CD14-positive monocyte (primary cell): ENCODE data around the gene SLX9. TPM values are rescaled to one million over a fixed set of nuclear protein-coding genes. Genes with fewer than 3 reads are reported as not detected.

ENCODE experiments used
- DNase-seq, 3 donors: peaks; one replicate each; pipeline ENCODE4 v3.0.0-alpha.2; 2011 to 2022
- H2AFZ ChIP-seq: 2 replicates; pipeline ENCODE4 v1.6.0; 2012; ENCODE audit warnings: mild to moderate bottlenecking, low read depth, low read length, inconsistent platforms; ENCODE audit not compliant: insufficient read depth, poor library complexity, severe bottlenecking
- H3K27ac ChIP-seq, 2 donors: 1 replicate in 1 of 2; 2 replicates in 1 of 2; pipeline ENCODE4 v1.5.1; 2012 to 2013; ENCODE audit warnings: low read length in 2 of 2, control low read depth in 1 of 2, inconsistent platforms in 1 of 2, low read depth in 1 of 2, mild to moderate bottlenecking in 1 of 2
- H3K27me3 ChIP-seq, 2 donors: one replicate each; pipeline versions ENCODE4 v1.6.0 to v1.6.1; 2011 to 2013; ENCODE audit warnings: low read length in 2 of 2; ENCODE audit not compliant: control insufficient read depth in 2 of 2, insufficient read depth in 2 of 2
- H3K36me3 ChIP-seq, 2 donors: replicated peaks in 1 of 2; 1 replicate in 1 of 2; 2 replicates in 1 of 2; pipeline versions ENCODE4 v1.5.1 to v1.6.1; 2012 to 2013; ENCODE audit warnings: low read length in 2 of 2, control low read depth in 1 of 2, inconsistent platforms in 1 of 2, mild to moderate bottlenecking in 1 of 2; ENCODE audit not compliant: insufficient read depth in 2 of 2, control insufficient read depth in 1 of 2
- H3K4me1 ChIP-seq, 2 donors: 1 replicate in 1 of 2; 2 replicates in 1 of 2; pipeline versions ENCODE4 v1.5.1 to v1.6.1; 2012 to 2013; ENCODE audit warnings: low read length in 2 of 2, control low read depth in 1 of 2, inconsistent platforms in 1 of 2, mild to moderate bottlenecking in 1 of 2, moderate library complexity in 1 of 2; ENCODE audit not compliant: insufficient read depth in 2 of 2, control insufficient read depth in 1 of 2
- H3K4me2 ChIP-seq: replicated peaks from 2 replicates; pipeline ENCODE3; 2012; ENCODE audit warnings: low read length, moderate library complexity, mild to moderate bottlenecking; ENCODE audit not compliant: poor library complexity, severe bottlenecking; ENCODE audit errors: extremely low read depth
- H3K4me3 ChIP-seq, 3 experiments: fragments of 200-600 bp in 1 of 3; sonication (generic) in 1 of 3; replicated peaks in 1 of 3; 1 replicate in 2 of 3; 2 replicates in 1 of 3; pipeline ENCODE4 v1.5.1; 2011 to 2013; ENCODE audit warnings: low read length in 3 of 3, mild to moderate bottlenecking in 3 of 3, control low read depth in 2 of 3, low read depth in 2 of 3, inconsistent platforms in 1 of 3, moderate library complexity in 1 of 3
- H3K79me2 ChIP-seq: 2 replicates; pipeline ENCODE4 v1.6.0; 2012; ENCODE audit warnings: mild to moderate bottlenecking, control low read depth, inconsistent platforms, low read length, moderate library complexity; ENCODE audit not compliant: insufficient read depth
- H3K9ac ChIP-seq: 2 replicates; pipeline ENCODE4 v1.6.0; 2017; ENCODE audit warnings: low read length, mild to moderate bottlenecking; ENCODE audit not compliant: insufficient read depth, poor library complexity, severe bottlenecking
- H3K9me3 ChIP-seq, 2 donors: replicated peaks in 1 of 2; 1 replicate in 1 of 2; 2 replicates in 1 of 2; pipeline versions ENCODE4 v1.5.1 to v1.6.1; 2012 to 2013; ENCODE audit warnings: low read length in 2 of 2, control low read depth in 1 of 2; ENCODE audit not compliant: control insufficient read depth in 1 of 2, insufficient read depth in 1 of 2
- H4K20me1 ChIP-seq: 2 replicates; pipeline ENCODE4 v1.6.0; 2012; ENCODE audit warnings: mild to moderate bottlenecking, low read length, control low read depth, moderate library complexity; ENCODE audit not compliant: insufficient read depth
- H3K27ac Mint-ChIP-seq, 7 donors: one replicate each; pipeline ENCODE4 v1.8.0; 2020; ENCODE audit warnings: mild to moderate bottlenecking in 7 of 7, mixed read lengths in 7 of 7, moderate library complexity in 6 of 7, inconsistent platforms in 2 of 7
- H3K27me3 Mint-ChIP-seq, 3 donors: one replicate each; pipeline ENCODE4 v1.8.0; 2021 to 2022; ENCODE audit warnings: low read depth in 3 of 3, mild to moderate bottlenecking in 3 of 3, mixed read lengths in 3 of 3, moderate library complexity in 3 of 3, inconsistent platforms in 1 of 3
- H3K36me3 Mint-ChIP-seq, 2 donors: one replicate each; pipeline ENCODE4 v1.8.0; 2020; ENCODE audit warnings: mixed read lengths in 2 of 2, inconsistent platforms in 1 of 2, mild to moderate bottlenecking in 1 of 2
- H3K4me1 Mint-ChIP-seq: one replicate; pipeline ENCODE4 v1.8.0; 2020; ENCODE audit warnings: mild to moderate bottlenecking, mixed read lengths
- H3K4me3 Mint-ChIP-seq, 2 donors: one replicate each; pipeline ENCODE4 v1.8.0; 2020; ENCODE audit warnings: mild to moderate bottlenecking in 2 of 2, mixed read lengths in 2 of 2, moderate library complexity in 1 of 2
- H3K9me3 Mint-ChIP-seq, 7 donors: one replicate each; pipeline ENCODE4 v1.8.0; 2020 to 2022; ENCODE audit warnings: mixed read lengths in 7 of 7, mild to moderate bottlenecking in 6 of 7, moderate library complexity in 6 of 7, inconsistent platforms in 2 of 7
- CTCF ChIP-seq: fragments of 200-600 bp; IDR thresholded peaks from one replicate; pipeline ENCODE4 v1.8.0; 2022; ENCODE audit warnings: antibody characterized with exemption, mild to moderate bottlenecking
- WGBS: methylation state at CpG from one replicate; pipeline ENCODE4 v1.1.5; 2013; ENCODE audit warnings: missing lambda C conversion rate; ENCODE audit not compliant: insufficient coverage; 5-methylcytosine and 5-hydroxymethylcytosine counted together
- intact Hi-C, 2 donors: fragments of 100-400 bp; cut with micrococcal nuclease; formaldehyde crosslinking; loops; one replicate each; pipeline versions ENCODE4 v1.15.0 to v1.15.1; 2023
- polyA plus RNA-seq, 3 donors: library from polyadenylated mRNA; depleted of rRNA in 1 of 3; unstranded in 2 of 3; stranded (reverse) in 1 of 3; fragments of 300-500 nt in 2 of 3; fragments of >200 nt in 1 of 3; fragmentation: Illumina TruSeq in 2 of 3; gene quantifications; 1 replicate in 2 of 3; 2 replicates in 1 of 3; pipeline ENCODE4 v1.2.3, GENCODE V29; 2012 to 2021

The SLX9 gene
- polyA plus RNA-seq, 3 donors: 7.5 to 9.0 (median 9.0) TPM

- WGBS: 46% methylated on average over 3 of the region's 8 CpGs
- no peak for DNase-seq
- peaks cover 0 to 7% (median 3%) of the 10 kb centered on the region in 3 donors for H3K27me3 Mint-ChIP-seq
- no peak overlapping the region for H3K4me3 Mint-ChIP-seq
- H4K20me1 ChIP-seq: no peaks in the 10 kb centered on the region
- intact Hi-C loops: no loop called here
- H2AFZ ChIP-seq: no peak overlapping the region
- no peaks in the 10 kb centered on the region for H3K4me1 Mint-ChIP-seq
- H3K9ac ChIP-seq: no peak overlapping the region
- no peak overlapping the region for H3K4me2 ChIP-seq
- no peaks in the 10 kb centered on the region for H3K36me3 ChIP-seq
- no peak overlapping the region for H3K4me3 ChIP-seq
- H3K27me3 ChIP-seq: no peaks in the 10 kb centered on the region
- H3K27ac ChIP-seq: no peak overlapping the region
- no peak for TF ChIP-seq CTCF
- H3K79me2 ChIP-seq: no peaks in the 10 kb centered on the region
- no peaks in the 10 kb centered on the region for H3K4me1 ChIP-seq
- no peak overlapping the region for H3K27ac Mint-ChIP-seq
- no peaks in the 10 kb centered on the region for H3K9me3 Mint-ChIP-seq
- no peaks in the 10 kb centered on the region for H3K9me3 ChIP-seq
- no peaks in the 10 kb centered on the region for H3K36me3 Mint-ChIP-seq
These were observed 49.7 kb downstream of the SLX9 start for GRCh38 chr21:44989537-44989886.

DNA sequence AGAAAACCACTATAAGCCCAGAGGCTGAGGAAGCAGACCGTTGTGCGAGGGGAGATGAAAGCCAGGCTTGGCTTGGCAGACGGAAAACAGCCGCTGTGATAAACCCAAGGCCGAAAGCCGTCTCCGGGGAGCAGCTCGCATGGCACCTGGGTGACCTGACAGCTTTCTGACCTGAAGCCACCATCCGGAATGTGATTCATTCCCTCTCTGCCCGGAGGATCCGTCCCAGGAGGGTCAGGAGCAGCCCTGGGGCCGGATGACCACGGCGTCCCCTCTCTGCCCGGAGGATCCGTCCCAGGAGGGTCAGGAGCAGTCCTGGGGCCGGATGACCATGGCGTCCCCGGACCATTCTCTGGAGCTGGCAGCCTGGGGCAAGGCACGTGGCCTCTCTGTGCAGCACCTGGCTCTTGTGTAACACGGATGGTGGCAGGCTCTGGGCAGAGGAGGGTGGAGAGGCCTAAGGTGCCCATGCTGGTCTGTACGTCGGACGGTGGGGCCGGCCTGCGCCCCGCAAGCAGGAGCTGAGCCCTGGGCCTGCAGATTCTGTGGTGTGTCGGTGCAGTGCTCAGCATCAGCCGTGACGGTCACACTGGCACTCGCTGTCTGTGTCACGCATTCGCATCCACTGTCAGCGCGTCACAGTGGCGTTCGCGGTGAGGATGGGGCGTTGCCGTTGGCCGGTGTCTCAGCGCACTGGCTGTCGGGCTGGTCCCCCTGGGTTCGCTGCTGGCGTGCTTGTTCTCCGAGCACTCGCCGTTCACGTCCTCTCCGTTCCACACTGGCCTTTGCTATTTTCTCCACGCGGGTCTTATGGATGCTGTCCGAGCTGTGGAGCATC is 50.3 kb downstream of the SLX9 start:
- H3K27ac ChIP-seq: no peak overlapping the region
- H3K4me3 ChIP-seq: no peak overlapping the region
- 96% methylated on average over 49 of the region's 53 CpGs for WGBS
- H3K4me1 ChIP-seq: no peaks in the 10 kb centered on the region
- H3K36me3 Mint-ChIP-seq: no peaks in the 10 kb centered on the region
- no peaks in the 10 kb centered on the region for H3K4me1 Mint-ChIP-seq
- H3K27ac Mint-ChIP-seq: no peak overlapping the region
- H3K9me3 ChIP-seq: no peaks in the 10 kb centered on the region
- no peak for DNase-seq
- no peak overlapping the region for H3K4me2 ChIP-seq
- no peak overlapping the region for H3K9ac ChIP-seq
- H3K79me2 ChIP-seq: no peaks in the 10 kb centered on the region
- peaks cover 0 to 7% (median 0%) of the 10 kb centered on the region in 3 donors for H3K27me3 Mint-ChIP-seq
- no peaks in the 10 kb centered on the region for H4K20me1 ChIP-seq
- no peak overlapping the region for H2AFZ ChIP-seq
- no peaks in the 10 kb centered on the region for H3K36me3 ChIP-seq
- H3K9me3 Mint-ChIP-seq: no peaks in the 10 kb centered on the region
- H3K4me3 Mint-ChIP-seq: no peak overlapping the region
- TF ChIP-seq CTCF: no peak
- intact Hi-C loops: loop anchor here in 1 of 2 donors (5.0 kb wide), 1 partner anchor 38 kb away; no protein-coding TSS in a partner anchor
- no peaks in the 10 kb centered on the region for H3K27me3 ChIP-seq
